Progenitor cell of endocrine pancreas (in vitro differentiated cells): Measurements from ENCODE around the gene CLDN8. TPM values are rescaled to one million over a fixed set of nuclear protein-coding genes. Genes with fewer than 3 reads are reported as not detected.

ENCODE experiments used
- DNase-seq: peaks from one replicate; pipeline ENCODE4 v3.0.0; 2021; ENCODE audit warnings: low spot score; ENCODE audit not compliant: unreplicated experiment
- H3K27ac Mint-ChIP-seq: 2 replicates; pipeline ENCODE4 v1.8.0; 2021; ENCODE audit warnings: mild to moderate bottlenecking, moderate library complexity, mixed read lengths
- H3K27me3 Mint-ChIP-seq: 2 replicates; pipeline ENCODE4 v1.8.0; 2021; ENCODE audit warnings: mixed read lengths
- H3K36me3 Mint-ChIP-seq: 2 replicates; pipeline ENCODE4 v1.8.0; 2022; ENCODE audit warnings: mixed read lengths; ENCODE audit not compliant: insufficient read depth
- H3K4me1 Mint-ChIP-seq: 2 replicates; pipeline ENCODE4 v1.8.0; 2021; ENCODE audit warnings: low read depth, mixed read lengths
- H3K4me3 Mint-ChIP-seq: 2 replicates; pipeline ENCODE4 v1.8.0; 2021; ENCODE audit warnings: low read depth, mild to moderate bottlenecking, moderate library complexity, mixed read lengths
- H3K9me3 Mint-ChIP-seq: 2 replicates; pipeline ENCODE4 v1.8.0; 2021; ENCODE audit warnings: low read depth, mixed read lengths
- total RNA-seq: library from RNA; stranded (reverse); gene quantifications from 2 replicates; pipeline ENCODE4 v1.2.1, GENCODE V29; 2021
- TF ChIP-seq, protein P1 (sequence below): fragments of 200-600 bp; sonication (generic); IDR thresholded peaks from one replicate; pipeline ENCODE4 v1.5.0; 2021; ENCODE audit warnings: antibody characterized with exemption, mild to moderate bottlenecking; ENCODE audit not compliant: unreplicated experiment

CLDN8 gene
- total RNA-seq, 1 donor from 2014 or later = not detected

GRCh38 chr21:30207252-30207579 is 8.7 kb downstream of the CLDN8 start:
- H3K36me3 Mint-ChIP-seq = no peaks in the 10 kb centered on the region
- no peaks in the 10 kb centered on the region for H3K9me3 Mint-ChIP-seq
- TF ChIP-seq, protein P1, sequence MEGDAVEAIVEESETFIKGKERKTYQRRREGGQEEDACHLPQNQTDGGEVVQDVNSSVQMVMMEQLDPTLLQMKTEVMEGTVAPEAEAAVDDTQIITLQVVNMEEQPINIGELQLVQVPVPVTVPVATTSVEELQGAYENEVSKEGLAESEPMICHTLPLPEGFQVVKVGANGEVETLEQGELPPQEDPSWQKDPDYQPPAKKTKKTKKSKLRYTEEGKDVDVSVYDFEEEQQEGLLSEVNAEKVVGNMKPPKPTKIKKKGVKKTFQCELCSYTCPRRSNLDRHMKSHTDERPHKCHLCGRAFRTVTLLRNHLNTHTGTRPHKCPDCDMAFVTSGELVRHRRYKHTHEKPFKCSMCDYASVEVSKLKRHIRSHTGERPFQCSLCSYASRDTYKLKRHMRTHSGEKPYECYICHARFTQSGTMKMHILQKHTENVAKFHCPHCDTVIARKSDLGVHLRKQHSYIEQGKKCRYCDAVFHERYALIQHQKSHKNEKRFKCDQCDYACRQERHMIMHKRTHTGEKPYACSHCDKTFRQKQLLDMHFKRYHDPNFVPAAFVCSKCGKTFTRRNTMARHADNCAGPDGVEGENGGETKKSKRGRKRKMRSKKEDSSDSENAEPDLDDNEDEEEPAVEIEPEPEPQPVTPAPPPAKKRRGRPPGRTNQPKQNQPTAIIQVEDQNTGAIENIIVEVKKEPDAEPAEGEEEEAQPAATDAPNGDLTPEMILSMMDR = no peak
- H3K4me3 Mint-ChIP-seq = no peak overlapping the region
- H3K27me3 Mint-ChIP-seq = no peaks in the 10 kb centered on the region
- H3K27ac Mint-ChIP-seq = no peak overlapping the region
- H3K4me1 Mint-ChIP-seq = no peaks in the 10 kb centered on the region
- DNase-seq = no peak

DNA sequence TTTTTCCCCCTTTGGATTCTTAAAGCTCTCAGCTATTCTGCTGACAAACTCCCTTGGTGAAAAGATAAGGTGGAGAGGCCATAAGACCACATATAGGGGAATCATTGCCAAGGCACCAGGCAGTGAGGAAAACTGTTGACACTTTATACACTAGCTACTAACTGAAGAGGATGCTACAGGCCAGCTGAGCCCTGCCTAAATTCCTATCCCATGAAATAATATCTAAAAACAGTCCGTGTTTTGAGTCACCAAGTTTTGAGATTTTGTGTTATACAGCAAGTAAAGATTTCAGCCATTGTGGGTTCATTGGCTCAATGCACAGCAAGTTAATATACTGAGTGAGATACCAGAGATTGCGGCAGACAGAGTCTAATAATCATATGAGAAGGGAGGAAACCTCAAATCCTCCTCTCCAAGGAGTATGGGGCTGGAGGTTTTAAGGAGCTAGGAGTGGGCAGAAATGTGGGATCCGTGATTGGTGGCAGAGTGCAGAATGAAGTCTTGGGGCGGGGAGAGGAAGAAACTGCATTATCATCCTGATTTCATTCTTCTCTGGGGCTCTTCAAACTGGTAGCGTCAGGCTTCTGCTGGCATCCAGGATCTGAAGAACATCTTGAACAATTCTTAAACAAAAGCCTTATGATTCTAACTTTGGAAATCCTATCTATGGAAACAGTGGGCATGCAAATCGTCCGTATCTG is 9.2 kb downstream of the CLDN8 start:
- Mint-ChIP-seq H3K4me3 (no peak overlapping the region), H3K27ac (no peak overlapping the region), H3K4me1 (no peaks in the 10 kb centered on the region), H3K36me3 (no peaks in the 10 kb centered on the region), H3K9me3 (no peaks in the 10 kb centered on the region), H3K27me3 (no peaks in the 10 kb centered on the region)
- no peak for DNase-seq
- TF ChIP-seq, protein P1 = no peak

DNA sequence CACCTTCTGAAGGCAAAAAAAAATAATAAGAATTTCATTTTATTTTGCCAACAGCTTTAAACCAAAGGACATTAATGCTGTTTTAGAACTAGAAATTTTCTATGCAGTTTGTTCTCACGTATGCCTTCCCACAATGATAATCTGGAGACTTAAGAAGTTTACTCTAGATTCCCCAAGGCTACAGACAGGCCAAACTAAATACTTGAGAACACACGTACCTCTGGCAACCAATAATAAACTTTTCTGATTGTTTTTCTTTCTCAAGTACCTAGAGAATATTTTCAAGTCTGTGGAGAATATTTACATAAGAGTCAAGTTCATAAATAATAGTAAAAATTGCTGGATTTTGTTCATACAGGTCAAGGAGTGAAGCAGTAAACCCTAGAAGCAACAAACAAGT is 15.9 kb downstream of the CLDN8 start:
- Mint-ChIP-seq H3K9me3 (peaks cover 6% of the 10 kb centered on the region), H3K27ac (no peak overlapping the region), H3K36me3 (no peaks in the 10 kb centered on the region), H3K27me3 (no peaks in the 10 kb centered on the region), H3K4me1 (no peaks in the 10 kb centered on the region), H3K4me3 (no peak overlapping the region)
- DNase-seq = no peak
- TF ChIP-seq, protein P1 = no peak

- Mint-ChIP-seq H3K4me3 (no peak overlapping the region), H3K27ac (no peak overlapping the region), H3K9me3 (no peaks in the 10 kb centered on the region), H3K36me3 (no peaks in the 10 kb centered on the region), H3K27me3 (no peaks in the 10 kb centered on the region), H3K4me1 (no peaks in the 10 kb centered on the region)
- TF ChIP-seq, protein P1 = peak; percentile 78
- DNase-seq = no peak
Observed at GRCh38 chr21:30194701-30195299, 21.1 kb downstream of the CLDN8 start.

DNA sequence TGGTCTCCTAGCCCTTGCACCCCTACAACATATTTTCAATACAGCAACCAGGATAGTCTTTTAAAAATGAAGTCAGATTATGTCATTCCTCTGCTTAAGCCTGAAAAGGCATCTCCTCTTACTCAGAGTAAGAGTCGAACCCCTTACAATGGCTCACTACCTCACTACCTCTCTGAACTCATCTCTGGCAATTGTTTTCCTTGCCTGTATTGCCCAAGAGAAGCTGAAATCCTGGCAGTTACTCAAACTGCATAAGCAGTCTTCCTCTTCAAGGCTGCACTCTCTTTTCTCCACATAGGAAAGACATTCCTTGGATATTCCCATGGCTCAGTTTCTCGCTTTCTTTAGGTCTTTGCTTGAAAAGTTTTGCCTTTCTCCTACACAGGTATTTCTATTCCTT is 22.7 kb downstream of the CLDN8 start:
- H3K4me1 Mint-ChIP-seq = no peaks in the 10 kb centered on the region
- DNase-seq = no peak
- TF ChIP-seq, protein P1 = no peak
- no peak overlapping the region for H3K4me3 Mint-ChIP-seq
- no peaks in the 10 kb centered on the region for H3K9me3 Mint-ChIP-seq
- H3K27me3 Mint-ChIP-seq = no peaks in the 10 kb centered on the region
- H3K36me3 Mint-ChIP-seq = no peaks in the 10 kb centered on the region
- H3K27ac Mint-ChIP-seq = no peak overlapping the region
